GM18505 (cell line): ENCODE data around the gene EEF1A2.

Experiments used
- ATAC-seq: cut with Tn5 transposase; IDR thresholded peaks from one replicate; pipeline ENCODE4 v1.9.1; 2021; ENCODE audit not compliant: unreplicated experiment
- POLR2A ChIP-seq: IDR thresholded peaks from 4 replicates; pipeline ENCODE4 v1.6.1; 2011; ENCODE audit warnings: borderline replicate concordance; ENCODE audit not compliant: insufficient read depth, insufficient read length; ENCODE audit errors: extremely low read depth

The EEF1A2 gene

GRCh38 chr20:63466250-63466825 is 32.5 kb downstream of the EEF1A2 start:
- TF ChIP-seq POLR2A: no peak
- no peak for ATAC-seq

DNA sequence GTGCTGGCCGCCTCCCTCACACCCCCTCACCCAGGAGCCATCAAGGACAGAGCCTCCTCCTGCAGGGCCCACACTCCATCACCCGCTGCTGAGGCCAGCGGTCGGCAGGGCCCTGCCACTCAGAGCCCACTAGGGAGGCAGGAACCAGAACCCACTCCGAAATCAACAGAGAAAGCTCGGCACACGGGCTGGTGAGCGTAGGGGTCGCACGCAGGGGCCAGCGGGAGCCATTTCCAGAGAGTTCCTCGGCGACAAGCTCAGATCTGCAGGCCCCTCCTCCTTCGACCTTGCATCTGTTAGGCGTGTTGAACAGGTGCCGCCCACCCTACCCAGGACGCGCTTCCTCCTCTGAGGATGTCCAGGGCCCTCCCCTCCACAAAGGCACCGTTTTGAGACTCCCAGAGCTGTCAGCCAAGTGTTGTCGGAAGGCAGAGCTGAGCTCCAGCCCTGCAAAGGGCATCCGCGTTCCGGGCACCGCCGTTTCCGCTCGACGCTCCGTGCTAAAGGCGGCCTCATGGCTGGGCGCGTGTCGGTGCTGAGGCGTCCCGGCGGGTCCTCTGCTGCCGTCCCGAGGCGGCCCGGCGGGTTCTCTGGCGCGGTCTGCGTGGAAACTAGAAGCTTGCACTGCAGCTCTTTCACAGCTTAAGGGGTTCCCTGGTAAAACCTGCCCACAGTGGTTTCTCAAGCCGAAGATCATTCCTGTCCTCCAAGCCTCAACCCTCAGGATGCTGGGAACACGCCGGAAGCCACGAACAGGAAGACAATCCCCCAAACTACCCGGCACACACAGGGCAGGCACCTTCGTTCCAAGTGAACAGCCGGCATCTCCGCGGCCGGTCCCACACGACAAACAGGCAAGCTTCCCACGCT is 33.3 kb downstream of the EEF1A2 start:
- no peak for TF ChIP-seq POLR2A
- no peak for ATAC-seq

- no peak for ATAC-seq
- TF ChIP-seq POLR2A: no peak
Measured at GRCh38 chr20:63464289-63464635, 34.6 kb downstream of the EEF1A2 start.

GRCh38 chr20:63463400-63464288 is 35.2 kb downstream of the EEF1A2 start:
- no peak for ATAC-seq
- no peak for TF ChIP-seq POLR2A

DNA sequence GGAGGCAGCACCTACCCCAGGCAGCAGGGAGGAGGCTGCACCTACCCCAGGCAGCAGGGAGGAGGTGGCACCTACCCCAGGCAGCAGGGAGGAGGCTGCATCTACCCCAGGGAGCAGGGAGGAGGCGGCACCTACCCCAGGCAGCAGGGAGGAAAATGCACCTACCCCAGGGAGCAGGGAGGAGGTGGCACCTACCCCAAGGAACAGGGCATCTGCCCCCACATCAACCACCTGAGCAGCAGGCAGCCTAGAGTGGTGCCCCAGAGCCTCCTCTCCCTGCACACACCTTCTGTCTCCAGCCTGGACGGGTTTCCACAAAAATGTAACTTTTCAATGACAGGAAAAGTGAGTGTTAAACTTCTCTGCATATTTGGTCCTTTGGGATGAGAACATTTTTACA is 36.6 kb downstream of the EEF1A2 start:
- no peak for ATAC-seq
- TF ChIP-seq POLR2A: no peak

GRCh38 chr20:63461104-63461763 is 37.6 kb downstream of the EEF1A2 start:
- no peak for TF ChIP-seq POLR2A
- ATAC-seq: no peak

GRCh38 chr20:63459070-63459380 is 39.9 kb downstream of the EEF1A2 start:
- no peak for TF ChIP-seq POLR2A
- ATAC-seq: no peak

DNA sequence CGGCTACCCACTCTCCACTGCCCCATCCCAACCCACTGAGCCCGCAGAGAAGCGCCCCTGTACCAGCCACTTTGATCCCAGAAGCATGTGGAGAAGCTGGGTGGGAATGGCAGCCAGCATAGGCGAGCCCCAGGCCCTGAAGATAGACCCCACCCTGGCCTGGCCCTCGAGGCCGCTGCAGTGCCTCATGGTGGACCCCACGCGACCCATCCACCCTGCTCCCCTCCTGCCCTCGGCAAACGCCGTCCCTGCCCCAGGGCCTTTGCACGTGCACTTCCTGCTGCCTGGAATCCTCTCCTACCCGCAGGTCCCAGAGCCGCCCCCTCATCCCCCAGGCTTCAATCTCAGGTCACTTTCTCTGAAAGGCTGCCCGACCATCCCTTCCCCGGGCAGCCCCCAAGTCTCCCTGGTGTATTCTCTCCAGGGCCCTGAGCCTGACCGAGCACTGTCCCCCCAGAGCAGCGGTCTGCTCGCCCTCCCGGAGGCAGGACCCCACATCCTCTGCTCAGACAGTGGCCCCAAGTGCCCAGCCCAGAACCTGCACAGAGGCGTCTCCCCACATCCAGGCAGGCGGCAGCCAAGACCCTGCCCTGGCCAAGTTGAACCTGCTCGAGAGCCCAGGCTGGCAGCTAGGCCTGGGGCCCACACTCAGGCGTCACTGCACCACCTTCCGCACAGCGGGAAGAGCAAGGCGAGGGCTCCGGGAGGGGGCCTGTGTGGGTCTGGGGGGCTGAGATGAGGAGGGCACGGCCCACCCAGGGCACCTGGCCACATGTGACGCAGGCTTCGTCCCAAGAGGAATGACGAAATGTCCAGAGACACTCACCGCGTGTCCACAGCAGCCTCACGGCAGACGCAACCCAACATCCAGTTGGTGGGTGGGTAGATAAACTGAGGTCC is 40.5 kb downstream of the EEF1A2 start:
- TF ChIP-seq POLR2A: no peak
- ATAC-seq: no peak

DNA sequence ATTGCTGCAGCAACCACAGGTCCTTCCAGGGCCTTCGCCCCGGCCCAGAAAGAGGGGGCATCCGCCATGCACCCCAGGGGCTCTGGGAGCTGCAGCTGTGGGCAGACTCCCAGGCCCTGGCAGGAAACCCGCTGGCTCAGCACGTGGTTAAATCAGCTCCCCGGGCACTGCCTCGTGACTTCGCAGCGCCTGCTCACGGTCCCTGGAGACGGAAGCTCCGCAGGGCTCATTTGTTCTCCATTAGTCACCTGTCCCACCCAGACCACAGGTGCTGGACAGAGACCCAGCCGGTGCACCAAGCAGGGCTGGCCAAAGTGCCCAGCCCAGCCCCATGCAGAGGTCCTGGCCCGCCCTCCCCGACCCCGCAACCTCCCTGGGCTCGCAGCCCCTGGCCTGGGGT is 41.1 kb downstream of the EEF1A2 start:
- no peak for ATAC-seq
- no peak for TF ChIP-seq POLR2A

- no peak for TF ChIP-seq POLR2A
- ATAC-seq: no peak
Measured at GRCh38 chr20:63456429-63457284, 42.2 kb downstream of the EEF1A2 start.

- no peak for TF ChIP-seq POLR2A
- no peak for ATAC-seq
Measured at GRCh38 chr20:63455568-63455859, 43.4 kb downstream of the EEF1A2 start.
